DOHH2 (cell line): ENCODE data around the gene USH2A.

Source experiments
- EZH2phosphoT487 ChIP-seq: fragments of 200-600 bp; sonication (generic); IDR thresholded peaks from 2 replicates; pipeline ENCODE4 v1.6.1; 2017; ENCODE audit warnings: borderline replicate concordance, mild to moderate bottlenecking, antibody characterized with exemption, low read length, moderate library complexity, mixed read lengths
- TF ChIP-seq, protein P1 (sequence below): fragments of 200-600 bp; sonication (generic); IDR thresholded peaks from one replicate; pipeline ENCODE4 v1.5.1; 2014; ENCODE audit warnings: antibody characterized with exemption, mild to moderate bottlenecking, low read depth, low read length; ENCODE audit not compliant: poor library complexity, severe bottlenecking

DNA sequence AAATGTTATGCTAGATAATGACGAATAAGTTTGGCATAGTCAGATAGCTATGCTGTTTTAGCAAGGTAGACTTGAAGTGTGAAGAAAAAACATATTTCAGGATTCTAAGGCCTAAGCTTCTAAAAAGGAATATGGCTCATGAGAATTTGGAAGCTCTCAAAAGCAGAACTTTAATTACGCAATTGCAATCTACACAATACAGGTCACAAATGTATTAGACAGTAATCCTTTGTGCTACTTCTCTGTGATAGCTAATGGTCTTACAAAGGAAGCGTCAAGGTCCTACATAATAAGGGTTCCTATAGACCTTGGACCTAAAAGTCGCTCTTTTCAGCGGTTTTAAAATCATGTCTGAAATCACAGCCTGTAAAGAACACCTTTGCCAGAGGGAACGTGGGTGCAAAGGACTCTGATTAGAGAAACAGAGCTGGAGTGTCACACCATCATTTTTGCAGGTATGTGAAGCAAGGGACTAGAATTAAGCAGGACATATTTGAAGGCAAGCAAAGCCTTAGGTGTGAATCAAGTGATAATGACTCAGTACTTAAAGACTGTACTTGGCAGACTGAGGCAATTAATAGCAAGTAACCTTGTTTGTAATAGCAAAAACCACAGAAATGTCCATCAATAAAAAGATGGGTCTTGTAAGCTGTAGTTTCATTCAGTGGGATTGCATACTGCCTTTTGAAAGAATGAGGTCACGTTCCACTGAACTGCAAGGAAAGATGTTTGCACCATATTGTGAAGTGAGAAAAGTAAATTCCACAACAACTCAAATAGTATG is 436.0 kb downstream of the USH2A start:
- TF ChIP-seq, protein P1, sequence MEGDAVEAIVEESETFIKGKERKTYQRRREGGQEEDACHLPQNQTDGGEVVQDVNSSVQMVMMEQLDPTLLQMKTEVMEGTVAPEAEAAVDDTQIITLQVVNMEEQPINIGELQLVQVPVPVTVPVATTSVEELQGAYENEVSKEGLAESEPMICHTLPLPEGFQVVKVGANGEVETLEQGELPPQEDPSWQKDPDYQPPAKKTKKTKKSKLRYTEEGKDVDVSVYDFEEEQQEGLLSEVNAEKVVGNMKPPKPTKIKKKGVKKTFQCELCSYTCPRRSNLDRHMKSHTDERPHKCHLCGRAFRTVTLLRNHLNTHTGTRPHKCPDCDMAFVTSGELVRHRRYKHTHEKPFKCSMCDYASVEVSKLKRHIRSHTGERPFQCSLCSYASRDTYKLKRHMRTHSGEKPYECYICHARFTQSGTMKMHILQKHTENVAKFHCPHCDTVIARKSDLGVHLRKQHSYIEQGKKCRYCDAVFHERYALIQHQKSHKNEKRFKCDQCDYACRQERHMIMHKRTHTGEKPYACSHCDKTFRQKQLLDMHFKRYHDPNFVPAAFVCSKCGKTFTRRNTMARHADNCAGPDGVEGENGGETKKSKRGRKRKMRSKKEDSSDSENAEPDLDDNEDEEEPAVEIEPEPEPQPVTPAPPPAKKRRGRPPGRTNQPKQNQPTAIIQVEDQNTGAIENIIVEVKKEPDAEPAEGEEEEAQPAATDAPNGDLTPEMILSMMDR, result no peak
- no peak for TF ChIP-seq EZH2phosphoT487
